ENCODE data around the gene TUBGCP6.

The TUBGCP6 gene

DNA sequence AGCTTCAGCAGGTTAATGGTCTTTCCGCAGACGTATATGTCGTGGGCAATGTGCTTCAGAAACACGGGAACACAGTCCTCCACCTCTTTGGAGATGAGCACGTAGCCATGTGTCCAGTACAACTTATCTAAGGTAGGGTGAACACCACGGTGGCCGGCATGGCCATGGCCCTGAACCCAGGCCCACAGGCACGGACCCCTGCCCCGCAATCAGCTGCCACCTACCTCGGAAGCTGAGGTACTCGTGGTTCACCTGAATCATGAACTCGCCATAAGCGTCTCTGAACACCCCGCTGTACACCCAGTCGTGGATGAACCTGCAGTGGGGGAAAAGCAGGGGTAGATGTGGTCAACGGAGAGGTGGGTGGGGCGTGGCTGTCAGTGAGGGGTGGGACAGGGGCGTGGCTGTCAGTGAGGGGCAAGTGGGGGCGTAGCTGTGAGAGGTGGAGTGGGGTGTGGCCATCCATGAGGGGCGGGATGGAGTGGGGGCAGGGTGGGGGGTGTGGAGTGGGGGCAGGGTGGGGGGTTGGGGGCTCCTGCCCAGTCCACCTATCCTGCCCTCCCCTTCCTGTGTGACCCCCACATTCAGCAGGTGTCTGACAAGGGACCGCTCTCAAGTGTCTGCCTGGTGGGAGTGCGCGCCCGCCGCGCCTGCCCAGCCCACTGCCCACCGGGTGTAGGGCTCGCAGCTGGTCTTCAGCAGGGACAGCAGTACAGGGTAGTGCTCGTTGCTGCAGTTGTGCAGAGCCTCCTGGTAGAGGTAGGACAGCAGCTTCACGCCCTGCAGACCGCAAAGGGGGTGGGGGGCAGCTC lies 18.6 kb downstream of the TUBGCP6 start:
- no peak for DNase-seq (ENCODE audit: low spot score)

DNA sequence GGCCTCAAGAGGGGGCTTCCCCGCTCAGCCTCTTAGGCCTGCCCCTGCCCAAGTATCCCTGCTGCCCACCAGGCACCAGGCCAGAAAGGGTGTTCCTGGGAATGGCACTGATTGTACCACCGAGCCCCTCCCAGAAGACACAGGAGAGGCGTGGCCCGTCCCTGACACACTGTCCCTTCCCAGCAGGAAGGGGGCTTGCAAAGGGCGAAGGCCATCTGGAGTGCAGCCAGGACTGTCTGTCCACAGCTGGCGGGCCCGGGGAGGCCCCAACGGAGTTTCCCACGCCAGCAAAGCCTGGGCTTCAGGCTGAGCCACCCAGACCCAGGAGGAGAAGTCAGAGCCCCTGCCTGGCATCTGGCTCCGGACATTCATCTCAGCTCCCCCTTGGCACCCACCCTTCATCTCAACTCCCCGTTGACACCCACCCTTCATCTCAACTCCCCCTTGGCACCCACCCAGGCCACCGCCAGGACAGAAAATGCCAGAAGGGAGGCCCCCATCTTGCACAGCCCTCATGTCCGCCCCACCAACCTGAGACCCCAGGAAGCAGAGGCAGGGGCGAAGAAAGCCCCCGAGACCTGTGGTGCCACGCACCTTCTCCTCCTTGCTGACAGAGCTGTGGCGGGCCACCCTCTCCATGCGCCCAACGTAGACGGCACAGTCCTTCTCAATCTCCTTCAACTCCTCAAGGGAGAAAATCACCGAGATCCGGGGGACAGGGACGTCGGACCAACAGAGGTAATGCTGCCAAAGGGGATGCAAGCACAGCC lies 19.4 kb downstream of the TUBGCP6 start:
- DNase-seq (ENCODE audit: low spot score) = no peak

DNA sequence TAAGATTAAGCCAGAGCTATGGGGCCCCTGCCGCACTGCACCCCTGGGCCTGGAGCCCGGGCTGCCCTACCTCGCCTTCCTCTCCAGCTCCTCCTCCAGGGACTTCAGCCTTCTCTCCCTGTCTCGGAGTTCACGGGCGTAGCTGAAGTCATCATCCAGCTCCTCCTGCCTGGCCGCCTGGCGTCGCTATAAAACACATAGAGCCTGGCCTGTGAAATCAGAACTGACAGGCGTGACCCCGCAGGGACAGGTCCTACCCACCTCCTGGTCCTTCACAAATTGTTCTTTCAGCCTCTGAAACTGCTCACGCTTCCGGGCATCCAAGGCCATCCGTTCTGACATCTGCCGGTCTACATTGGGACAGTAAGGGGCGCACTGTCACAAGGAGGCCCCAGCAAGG lies 20.8 kb downstream of the TUBGCP6 start:
- DNase-seq (ENCODE audit: low spot score) = no peak

DNA sequence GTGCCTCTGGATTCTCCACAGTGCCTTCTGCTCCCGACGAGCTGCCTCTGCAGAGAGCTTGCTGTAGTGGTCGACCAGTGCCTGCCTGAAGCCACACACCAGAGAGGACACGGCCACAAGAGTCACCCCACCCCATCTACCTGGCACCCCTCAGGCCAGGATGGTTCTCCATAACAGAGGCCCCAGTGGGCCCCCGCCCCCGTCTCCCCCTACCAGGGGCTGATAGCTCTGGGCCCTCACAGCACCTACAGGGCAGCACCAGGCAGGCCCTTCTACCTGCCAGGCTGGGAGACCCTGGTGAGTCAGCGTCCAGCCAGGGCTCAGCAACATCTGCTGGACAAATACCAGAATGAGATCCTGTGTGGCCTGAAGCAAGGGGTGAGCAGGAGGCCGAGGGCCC lies 22.3 kb downstream of the TUBGCP6 start:
- DNase-seq (ENCODE audit: low spot score) = no peak

DNA sequence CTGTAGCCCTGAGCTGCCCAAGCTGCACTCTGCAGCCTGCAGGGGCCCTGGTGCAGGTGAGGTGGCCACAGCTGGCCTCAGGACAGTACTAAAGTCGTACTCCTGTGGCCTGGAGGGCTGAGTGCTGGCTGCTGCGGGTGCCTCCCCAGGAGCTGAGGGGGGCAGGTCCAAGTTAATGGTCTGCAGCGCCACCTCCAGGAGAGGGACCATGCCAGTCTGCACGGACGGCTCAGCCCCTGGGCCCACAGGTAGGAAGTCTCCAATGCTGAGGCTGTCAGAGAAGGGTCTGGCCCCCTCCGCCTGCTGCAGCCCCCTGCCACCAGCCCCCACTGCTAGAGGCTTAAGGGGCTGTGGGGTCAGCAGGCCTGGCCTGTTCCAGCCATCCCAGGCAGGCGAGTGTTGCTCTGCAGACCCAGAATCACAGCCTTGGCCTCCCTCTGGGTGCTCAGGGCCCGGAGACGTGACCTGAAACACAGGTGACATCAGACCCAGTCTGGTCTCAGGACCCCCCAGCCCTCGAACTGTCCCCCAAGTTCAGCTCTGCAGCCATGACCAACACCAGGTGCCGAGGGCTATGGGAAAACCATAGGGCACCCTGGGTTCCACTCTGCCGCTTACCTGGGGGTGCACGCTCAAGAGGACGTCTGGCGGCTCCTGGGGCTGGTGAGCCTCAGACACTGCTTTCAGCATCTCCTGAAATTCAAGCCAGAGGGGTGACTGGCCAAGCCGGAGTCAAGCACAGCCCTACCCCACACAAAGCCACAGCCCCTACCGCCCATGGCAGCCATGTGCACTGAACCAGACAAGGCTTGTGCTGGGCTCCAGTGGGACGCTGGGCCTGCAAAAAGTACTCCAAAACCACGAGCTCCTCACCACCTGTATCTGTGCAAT lies 23.2 kb downstream of the TUBGCP6 start:
- no peak for DNase-seq (ENCODE audit: low spot score)

DNA sequence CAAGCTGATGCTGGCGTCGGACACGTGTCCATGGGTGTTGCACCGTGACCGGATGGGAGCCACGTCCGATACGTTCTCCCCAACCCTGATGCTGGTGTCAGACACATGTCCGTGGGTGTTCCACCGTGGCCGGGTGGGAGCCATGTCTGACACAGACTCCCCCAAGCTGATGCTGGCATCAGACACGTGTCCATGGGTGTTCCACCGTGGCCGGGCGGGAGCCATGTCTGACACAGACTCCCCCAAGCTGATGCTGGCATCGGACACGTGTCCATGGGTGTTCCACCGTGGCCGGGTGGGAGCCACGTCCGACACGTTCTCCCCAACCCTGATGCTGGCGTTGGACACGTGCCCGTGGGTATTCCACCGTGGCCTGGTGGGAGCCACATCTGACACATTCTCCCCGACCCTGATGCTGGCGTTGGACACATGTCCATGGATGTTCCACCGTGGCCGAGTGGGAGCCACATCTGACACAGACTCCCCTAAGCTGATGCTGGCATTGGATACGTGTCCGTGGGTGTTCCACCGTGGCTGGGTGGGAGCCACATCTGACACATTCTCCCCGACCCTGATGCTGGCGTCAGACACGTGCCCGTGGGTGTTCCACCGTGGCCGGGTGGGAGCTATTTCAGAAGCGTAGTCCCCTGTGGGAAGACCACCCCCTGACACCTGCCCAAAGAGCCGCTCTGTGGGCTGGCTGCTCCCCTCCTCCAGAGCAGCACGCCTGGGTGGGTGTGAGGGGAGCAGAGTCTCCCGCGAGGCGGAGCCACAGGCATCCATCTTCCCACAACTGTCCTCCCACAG lies 24.0 kb downstream of the TUBGCP6 start:
- DNase-seq (ENCODE audit: low spot score) = no peak

DNA sequence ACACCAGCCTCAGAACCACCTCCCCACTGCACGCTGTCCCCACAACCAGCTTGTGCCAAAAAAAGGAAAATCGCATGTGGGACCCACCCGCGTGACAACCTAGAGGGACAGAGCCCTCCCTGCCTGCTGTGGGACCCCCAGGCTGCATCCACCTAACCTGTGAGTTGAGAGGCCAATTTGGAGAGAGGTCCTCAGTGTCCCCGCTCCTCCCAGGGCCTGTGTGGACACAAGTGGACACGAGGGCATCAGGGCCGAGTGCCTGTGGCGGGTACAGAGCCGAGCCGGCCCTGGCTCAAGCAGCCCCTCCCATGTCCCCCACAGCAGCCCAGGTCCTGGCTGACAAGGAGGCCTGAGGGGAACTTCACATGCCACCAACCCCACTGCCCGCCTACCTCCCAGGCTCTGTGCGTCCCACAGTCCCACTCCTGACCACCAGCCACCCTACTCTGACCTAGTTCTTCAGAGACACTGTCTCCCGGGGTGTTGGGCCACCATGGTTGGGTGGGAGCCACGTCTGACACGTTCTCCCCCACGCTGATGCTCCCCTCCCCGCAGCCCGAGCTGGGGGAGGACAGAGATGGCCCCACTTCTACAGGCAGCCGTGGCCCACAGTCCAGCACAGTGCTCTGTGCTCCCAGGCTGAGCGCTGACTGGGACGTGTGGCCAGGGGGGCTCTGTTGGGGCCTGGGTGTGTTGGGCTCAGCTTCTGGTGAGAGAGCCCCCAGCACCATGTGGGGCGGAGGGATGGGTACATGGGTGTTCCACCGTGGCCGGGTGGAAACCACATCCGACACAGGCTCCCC lies 24.8 kb downstream of the TUBGCP6 start:
- DNase-seq (ENCODE audit: low spot score) = no peak

DNA sequence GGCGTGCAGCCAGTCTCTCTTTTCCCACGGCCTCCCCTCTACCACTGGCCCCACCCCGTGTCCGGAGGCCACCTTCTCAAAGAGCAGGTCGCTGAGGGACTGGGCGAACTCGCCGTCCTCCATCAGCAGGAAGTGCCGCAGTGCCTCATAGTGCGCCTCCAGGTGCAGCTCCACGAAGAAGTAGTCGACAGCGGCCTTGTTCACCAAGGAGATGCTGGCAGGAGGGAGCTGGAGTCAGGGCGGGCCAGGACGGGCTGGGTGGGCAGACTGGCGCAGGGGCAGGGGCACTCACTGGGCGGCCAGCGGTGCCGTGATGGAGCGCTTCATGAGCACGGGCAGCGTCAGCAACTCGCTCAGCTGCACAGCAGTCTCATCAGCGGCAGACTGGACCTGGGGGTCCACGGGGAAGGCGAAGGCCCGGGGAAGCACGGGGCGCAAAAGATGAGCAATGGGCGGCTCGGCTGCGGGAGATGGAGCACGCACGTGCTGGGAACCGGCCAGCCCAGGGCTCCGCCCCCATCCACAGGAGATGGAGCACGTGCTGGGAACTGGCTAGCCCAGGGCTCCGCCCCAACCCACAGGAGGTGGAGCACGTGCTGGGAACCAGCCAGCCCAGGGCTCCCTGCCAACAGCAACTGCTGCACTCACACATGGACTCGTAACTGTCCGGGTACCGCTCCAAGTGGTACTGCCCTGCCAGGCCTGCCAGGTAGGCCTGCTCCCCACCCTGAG lies 25.7 kb downstream of the TUBGCP6 start:
- DNase-seq (ENCODE audit: low spot score) = no peak

DNA sequence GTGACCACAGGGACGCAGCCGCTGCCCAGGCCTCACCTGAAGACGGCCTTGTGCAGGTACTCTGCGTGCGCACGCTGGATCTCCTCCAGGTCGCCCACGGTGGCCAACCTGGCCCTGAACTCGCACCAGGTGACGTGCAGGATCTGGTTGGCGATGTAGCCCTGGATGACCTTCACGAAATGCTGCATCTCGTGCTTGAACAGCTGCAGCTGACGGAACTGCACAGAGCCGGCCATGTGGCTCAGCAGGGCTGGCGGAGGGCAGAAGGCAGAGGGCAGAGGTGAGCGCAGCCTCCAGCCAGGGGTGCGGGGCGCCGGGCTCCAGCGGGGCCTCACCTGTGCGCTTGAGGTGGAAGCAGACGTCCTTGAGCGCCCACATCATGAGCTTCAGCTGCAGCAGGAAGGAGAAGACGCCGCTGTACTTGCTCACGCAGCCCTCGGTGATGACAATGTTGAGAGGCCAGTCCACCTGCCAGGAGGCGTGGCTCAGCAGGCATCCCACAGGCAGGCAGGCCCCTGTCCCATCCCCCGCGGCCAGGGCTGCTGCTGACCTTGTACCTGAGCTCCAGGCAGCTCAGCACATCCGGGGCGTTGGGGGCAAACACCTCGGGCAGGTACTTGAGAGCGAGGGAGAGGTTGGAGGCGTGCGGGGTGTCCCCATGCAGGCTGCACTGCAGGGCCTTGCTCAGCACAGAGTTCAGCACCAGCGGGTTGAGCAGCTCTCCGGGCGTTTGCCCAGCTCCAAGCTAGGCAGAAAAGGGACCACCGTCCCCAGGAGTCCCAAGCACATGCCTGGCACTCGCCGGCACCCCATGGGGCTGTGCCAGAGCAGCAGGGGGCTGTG lies 26.4 kb downstream of the TUBGCP6 start:
- no peak for DNase-seq (ENCODE audit: low spot score)

DNA sequence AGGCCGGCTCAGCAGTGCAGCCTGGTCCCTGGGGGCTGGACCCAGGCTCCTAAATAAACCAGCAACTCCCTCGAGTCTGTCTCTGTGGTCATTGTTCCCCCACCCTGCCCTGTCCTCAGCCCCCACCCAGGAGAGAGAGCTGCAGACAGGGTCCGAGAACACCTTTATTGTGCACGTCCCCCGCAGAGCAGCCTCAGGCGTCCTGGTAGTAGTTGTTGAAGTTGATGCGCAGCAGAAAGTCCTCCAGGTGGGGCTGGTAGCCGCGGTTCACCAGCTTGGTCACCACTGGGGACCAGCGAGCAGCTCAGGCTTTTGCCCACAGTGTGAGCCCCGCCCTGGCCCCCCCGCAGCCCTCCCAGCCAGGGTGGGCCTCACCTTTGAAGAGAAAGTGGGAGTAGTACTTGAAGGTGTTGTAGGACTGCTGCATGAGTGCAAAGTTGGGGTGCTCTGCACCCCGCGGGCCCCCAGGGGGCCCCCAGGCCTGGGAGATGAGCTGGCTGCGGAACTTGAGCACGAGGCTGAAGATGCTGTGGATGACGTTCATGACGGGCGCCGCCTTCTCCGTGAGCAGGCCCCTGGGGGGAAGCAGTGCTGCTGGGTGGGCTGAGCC lies 27.2 kb downstream of the TUBGCP6 start:
- no peak for DNase-seq (ENCODE audit: low spot score)

DNA sequence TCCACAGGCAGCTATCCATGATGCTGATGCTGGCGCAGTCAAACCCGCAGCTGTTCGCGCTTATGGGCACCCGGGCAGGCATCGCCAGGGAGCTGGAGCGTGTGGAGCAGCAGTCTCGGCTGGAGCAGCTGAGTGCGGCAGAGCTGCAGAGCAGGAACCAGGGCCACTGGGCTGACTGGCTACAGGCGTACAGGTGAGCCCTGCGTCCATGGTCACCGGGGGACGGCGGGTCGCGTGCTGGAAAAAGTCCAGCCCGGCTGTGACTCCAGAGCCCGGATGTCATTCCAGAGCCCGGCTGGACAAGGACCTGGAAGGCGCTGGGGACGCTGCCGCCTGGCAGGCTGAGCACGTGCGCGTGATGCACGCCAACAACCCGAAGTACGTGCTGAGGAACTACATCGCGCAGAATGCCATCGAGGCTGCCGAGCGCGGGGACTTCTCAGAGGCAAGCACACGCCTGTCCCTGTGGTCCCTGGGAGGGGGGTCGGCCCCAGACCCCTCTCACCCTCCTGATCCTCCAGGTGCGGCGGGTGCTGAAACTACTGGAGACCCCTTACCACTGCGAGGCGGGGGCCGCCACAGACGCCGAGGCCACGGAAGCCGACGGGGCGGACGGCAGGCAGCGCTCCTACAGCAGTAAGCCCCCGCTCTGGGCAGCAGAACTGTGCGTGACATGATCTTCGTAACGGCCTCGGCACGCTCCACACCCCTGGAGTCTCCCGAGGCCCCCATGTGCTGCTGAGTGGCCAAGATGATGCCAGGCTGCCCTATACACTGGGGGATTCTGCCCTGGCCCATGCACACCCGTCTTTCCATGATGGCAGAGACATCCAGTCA lies 27.9 kb downstream of the TUBGCP6 start:
- no peak for DNase-seq (ENCODE audit: low spot score)

DNA sequence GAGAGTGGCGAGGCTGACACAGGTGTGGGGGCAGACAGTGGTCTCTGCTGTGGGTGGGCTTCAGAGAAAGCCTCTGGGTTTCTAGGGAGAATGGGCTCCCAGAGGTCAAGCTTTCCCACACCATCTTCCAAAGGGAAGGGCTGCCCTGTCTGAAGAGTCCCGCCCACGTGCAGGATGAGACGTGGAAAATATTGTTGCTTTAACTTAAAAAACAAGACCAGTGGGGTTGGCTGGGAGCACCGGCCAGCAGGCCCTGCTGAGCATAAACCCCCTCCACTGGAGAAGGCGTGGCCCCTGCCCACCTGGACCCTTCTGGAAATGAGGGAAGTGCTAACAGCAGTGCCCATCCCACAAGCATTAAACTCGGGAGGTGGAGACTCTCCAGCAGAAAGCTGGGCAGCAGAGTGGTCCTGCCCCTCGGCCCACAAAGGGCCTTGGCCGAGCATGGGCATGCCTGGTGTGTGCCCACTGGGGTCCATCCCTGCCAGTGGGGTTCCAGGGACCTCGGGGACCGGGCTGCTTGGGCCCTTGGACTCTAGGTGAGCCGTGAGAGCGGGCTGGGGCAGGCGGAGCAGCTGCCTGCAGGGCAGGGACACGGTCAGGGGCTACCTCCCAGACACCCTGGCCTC lies 28.7 kb downstream of the TUBGCP6 start:
- DNase-seq (ENCODE audit: low spot score) = no peak

DNA sequence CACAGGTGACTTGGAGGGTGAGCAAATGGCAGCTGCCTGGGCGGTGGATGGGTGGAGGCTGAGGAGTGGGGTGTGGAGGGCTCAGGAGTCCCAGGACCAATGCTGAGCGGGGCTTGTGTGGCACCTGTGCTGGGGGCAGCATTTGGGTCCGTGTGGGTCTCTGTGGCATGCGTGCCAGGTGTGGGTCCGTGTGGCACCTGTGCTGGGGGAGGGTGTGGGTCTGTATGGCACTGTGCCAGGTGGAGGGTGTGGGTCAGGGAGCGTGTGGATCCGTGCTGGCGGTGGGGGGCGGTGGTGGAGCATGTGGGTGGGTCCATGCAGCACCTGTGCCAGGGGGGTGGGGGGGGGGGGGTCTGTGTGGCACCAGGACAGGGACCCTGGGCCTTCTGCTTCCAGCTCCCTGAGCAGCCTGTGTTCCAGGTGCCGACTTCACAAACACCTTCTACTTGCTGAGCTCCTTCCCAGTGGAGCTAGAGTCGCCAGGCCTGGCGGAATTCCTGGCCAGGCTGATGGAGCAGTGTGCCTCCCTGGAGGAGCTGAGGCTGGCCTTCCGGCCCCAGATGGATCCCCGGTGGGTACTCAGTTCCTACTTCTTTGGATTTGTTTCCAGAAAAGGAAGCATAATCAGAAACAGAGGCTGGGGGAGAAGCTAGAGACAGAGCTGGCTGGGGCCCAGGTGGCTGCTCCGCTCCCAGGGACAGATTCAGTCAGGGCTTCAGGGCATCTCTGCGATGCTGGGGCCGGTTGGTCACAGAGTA lies 29.3 kb downstream of the TUBGCP6 start:
- no peak for DNase-seq (ENCODE audit: low spot score)

DNA sequence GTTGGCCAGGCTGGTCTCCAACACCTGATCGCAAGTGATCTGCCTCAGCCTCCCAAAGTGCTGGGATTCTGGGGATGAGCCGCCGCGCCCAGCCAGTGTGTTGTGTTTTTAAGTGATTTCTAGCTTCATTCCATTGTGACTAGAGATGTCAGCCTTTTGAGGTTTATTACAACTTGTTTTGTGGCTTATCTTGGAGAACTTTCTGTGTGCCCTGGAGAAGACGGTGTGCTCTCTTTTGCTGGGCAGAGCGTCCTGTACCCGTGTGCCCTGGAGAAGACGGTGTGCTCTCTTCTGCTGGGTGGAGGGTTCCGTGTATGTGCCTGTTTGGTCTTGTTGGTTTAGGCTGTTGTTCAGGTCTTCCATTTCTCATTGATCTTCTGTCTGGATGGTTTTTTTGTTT lies 31.6 kb downstream of the TUBGCP6 start:
- DNase-seq (ENCODE audit: low spot score) = no peak

DNA sequence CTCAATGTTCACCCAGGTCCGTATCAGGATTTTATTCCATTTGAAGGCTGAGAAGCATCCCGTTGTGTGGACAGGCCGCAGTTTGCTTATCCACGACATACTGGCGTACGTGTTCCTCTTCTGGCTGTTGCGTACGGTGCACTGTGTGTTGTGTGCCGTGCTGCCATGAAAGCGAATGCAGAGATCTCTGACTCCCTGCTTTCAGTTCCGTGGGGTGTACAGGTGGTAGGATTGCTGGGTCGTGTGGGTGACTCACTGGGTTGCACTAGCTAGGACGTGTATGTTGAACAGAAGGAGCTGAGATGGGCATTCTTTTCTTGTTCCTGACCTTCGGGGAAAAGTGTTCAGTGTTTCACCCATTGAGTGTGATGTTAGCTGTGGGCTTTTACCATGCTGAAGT lies 33.7 kb downstream of the TUBGCP6 start:
- DNase-seq (ENCODE audit: low spot score) = no peak

DNA sequence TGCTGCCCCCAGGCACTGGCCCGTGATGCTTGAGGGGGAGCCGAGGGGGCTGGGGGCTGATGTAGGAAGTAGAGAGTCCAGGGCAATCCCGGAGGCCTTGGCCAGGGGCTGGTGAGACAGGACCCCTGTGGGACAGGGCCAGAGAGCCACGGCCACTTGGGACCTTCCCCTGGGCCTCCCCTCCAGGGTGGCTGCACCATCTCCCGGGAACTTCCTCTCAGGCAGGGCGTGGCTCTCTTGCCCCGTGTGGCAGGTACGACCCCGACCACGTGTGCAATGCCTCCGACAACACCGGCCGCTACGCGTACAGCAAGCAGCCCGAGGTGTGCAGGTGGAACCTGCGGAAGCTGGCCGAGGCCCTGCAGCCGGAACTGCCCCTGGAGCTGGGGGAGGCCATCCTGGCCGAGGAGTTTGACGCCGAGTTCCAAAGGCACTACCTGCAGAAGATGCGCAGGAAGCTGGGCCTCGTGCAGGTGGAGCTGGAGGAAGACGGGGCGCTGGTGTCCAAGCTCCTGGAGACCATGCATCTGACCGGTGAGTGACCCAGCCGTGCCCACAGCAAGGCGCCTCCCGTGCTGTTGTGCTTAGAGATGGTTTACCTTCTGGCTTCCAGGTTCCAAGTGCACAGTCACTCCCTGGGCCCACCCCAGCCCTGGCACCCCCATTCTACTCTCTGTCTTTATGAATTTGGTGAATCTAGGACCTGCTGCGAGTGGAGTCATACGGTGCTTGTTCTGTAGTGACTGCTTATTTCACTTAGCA lies 34.3 kb downstream of the TUBGCP6 start:
- no peak for DNase-seq (ENCODE audit: low spot score)

Measured in CD4-positive, alpha-beta T cell treated with Interleukin-2 at 100 ng/mL for 4 hours (primary cell).